ES-I3 (cell line): Measurements from ENCODE around the gene SVEP1.
"Not testable (repeated sequence)": the region's sequence is repeated elsewhere in the genome, so short reads cannot be mapped to it uniquely, and the experiment has no call there.

Experiments used
- H3K36me3 ChIP-seq: 2 replicates; pipeline ENCODE4 v1.6.1; 2013; ENCODE audit warnings: mild to moderate bottlenecking, low read length, control low read depth, moderate library complexity; ENCODE audit not compliant: insufficient read depth
- H3K4me1 ChIP-seq: 2 replicates; pipeline ENCODE4 v1.6.1; 2013; ENCODE audit warnings: mild to moderate bottlenecking, control low read depth, low read length; ENCODE audit not compliant: insufficient read depth
- H3K9ac ChIP-seq: 2 replicates; pipeline ENCODE4 v1.6.1; 2013; ENCODE audit warnings: low read depth, mild to moderate bottlenecking, low read length, moderate library complexity
- H3K9me3 ChIP-seq: 2 replicates; pipeline ENCODE4 v1.6.1; 2013; ENCODE audit warnings: mild to moderate bottlenecking, low read length, moderate library complexity; ENCODE audit not compliant: control insufficient read depth, insufficient read depth

SVEP1 gene

GRCh38 chr9:110371411-110372007 lies 208.0 kb downstream of the SVEP1 start:
- H3K4me1 ChIP-seq = no peaks in the 10 kb centered on the region
- no peaks in the 10 kb centered on the region for H3K9me3 ChIP-seq
- no peaks in the 10 kb centered on the region for H3K36me3 ChIP-seq
- no peak overlapping the region for H3K9ac ChIP-seq

- H3K4me1 ChIP-seq = no peaks in the 10 kb centered on the region
- H3K36me3 ChIP-seq = no peaks in the 10 kb centered on the region
- H3K9ac ChIP-seq = no peak overlapping the region
- no peaks in the 10 kb centered on the region for H3K9me3 ChIP-seq
Measured at GRCh38 chr9:110370315-110370714, 209.2 kb downstream of the SVEP1 start.

GRCh38 chr9:110364451-110364850 lies 215.1 kb downstream of the SVEP1 start:
- no peaks in the 10 kb centered on the region for H3K9me3 ChIP-seq
- no peaks in the 10 kb centered on the region for H3K36me3 ChIP-seq

GRCh38 chr9:110358992-110359391 lies 220.5 kb downstream of the SVEP1 start:
- not testable (repeated sequence) for H3K9me3 ChIP-seq, H3K4me1 ChIP-seq, H3K9ac ChIP-seq, H3K36me3 ChIP-seq

More at GRCh38 chr9:110364451-110364850, 215.1 kb downstream of the SVEP1 start:
- Histone ChIP-seq H3K9ac (no peak overlapping the region), H3K4me1 (no peaks in the 10 kb centered on the region)

GRCh38 chr9:110357505-110357904 lies 222.0 kb downstream of the SVEP1 start:
- no peaks in the 10 kb centered on the region for H3K9me3 ChIP-seq
- H3K4me1 ChIP-seq = no peaks in the 10 kb centered on the region
- no peaks in the 10 kb centered on the region for H3K36me3 ChIP-seq
- no peak overlapping the region for H3K9ac ChIP-seq

GRCh38 chr9:110356639-110357395 lies 222.7 kb downstream of the SVEP1 start:
- Histone ChIP-seq H3K9me3 (no peaks in the 10 kb centered on the region), H3K9ac (no peak overlapping the region), H3K36me3 (no peaks in the 10 kb centered on the region), H3K4me1 (no peaks in the 10 kb centered on the region)

GRCh38 chr9:110355911-110356310 lies 223.6 kb downstream of the SVEP1 start:
- H3K9me3 ChIP-seq = no peaks in the 10 kb centered on the region
- no peak overlapping the region for H3K9ac ChIP-seq
- no peaks in the 10 kb centered on the region for H3K4me1 ChIP-seq
- H3K36me3 ChIP-seq = no peaks in the 10 kb centered on the region

GRCh38 chr9:110351009-110351467 lies 228.5 kb downstream of the SVEP1 start:
- Histone ChIP-seq H3K4me1 (no peaks in the 10 kb centered on the region), H3K36me3 (no peaks in the 10 kb centered on the region), H3K9me3 (no peaks in the 10 kb centered on the region), H3K9ac (no peak overlapping the region)

GRCh38 chr9:110346325-110346724 lies 233.2 kb downstream of the SVEP1 start:
- Histone ChIP-seq H3K9me3 (no peaks in the 10 kb centered on the region), H3K4me1 (no peaks in the 10 kb centered on the region), H3K36me3 (no peaks in the 10 kb centered on the region), H3K9ac (no peak overlapping the region)

- no peaks in the 10 kb centered on the region for H3K9me3 ChIP-seq
- H3K4me1 ChIP-seq = no peaks in the 10 kb centered on the region
- H3K36me3 ChIP-seq = no peaks in the 10 kb centered on the region
- no peak overlapping the region for H3K9ac ChIP-seq
Measured at GRCh38 chr9:110344821-110345220, 234.7 kb downstream of the SVEP1 start.

GRCh38 chr9:110343551-110343950 lies 236.0 kb downstream of the SVEP1 start:
- Histone ChIP-seq H3K4me1 (no peaks in the 10 kb centered on the region), H3K9me3 (no peaks in the 10 kb centered on the region), H3K36me3 (no peaks in the 10 kb centered on the region)

GRCh38 chr9:110340306-110340705 lies 239.2 kb downstream of the SVEP1 start:
- Histone ChIP-seq H3K9ac (no peak overlapping the region), H3K4me1 (no peaks in the 10 kb centered on the region), H3K36me3 (no peaks in the 10 kb centered on the region), H3K9me3 (no peaks in the 10 kb centered on the region)

More at GRCh38 chr9:110343551-110343950, 236.0 kb downstream of the SVEP1 start:
- no peak overlapping the region for H3K9ac ChIP-seq

GRCh38 chr9:110338143-110338542 lies 241.4 kb downstream of the SVEP1 start:
- Histone ChIP-seq H3K9me3 (no peaks in the 10 kb centered on the region), H3K9ac (no peak overlapping the region), H3K4me1 (no peaks in the 10 kb centered on the region), H3K36me3 (no peaks in the 10 kb centered on the region)

GRCh38 chr9:110337727-110338126 lies 241.8 kb downstream of the SVEP1 start, which contains the start of gene TXNDC8:
Gene TXNDC8, minus strand, starts transcription at chr9:110337863.
- Histone ChIP-seq H3K9ac (no peak within 1 kb of the TSS), H3K9me3 (no peaks in the 10 kb centered on the region), H3K4me1 (no peaks in the 10 kb centered on the region), H3K36me3 (no peaks in the 10 kb centered on the region)

GRCh38 chr9:110336363-110336762 lies 243.2 kb downstream of the SVEP1 start:
- H3K9ac ChIP-seq = no peak overlapping the region
- H3K9me3 ChIP-seq = no peaks in the 10 kb centered on the region
- H3K4me1 ChIP-seq = no peaks in the 10 kb centered on the region
- no peaks in the 10 kb centered on the region for H3K36me3 ChIP-seq
